OCI-LY7 (cell line): ENCODE data around the gene SPATA13. TPM values are rescaled to one million over a fixed set of nuclear protein-coding genes. Genes with fewer than 3 reads are reported as not detected.

Source experiments
- BruUV-seq: library from RNA; stranded (reverse); fragments of 400-500 nt; replicated peaks from 2 replicates; lab custom pipeline; 2021; lab: Mats Ljungman, UMichigan
- CTCF ChIA-PET: fragments of 300-600 bp; sonication (Branson Sonifier 250); formaldehyde crosslinking; loops from one replicate; lab custom pipeline; 2022; ENCODE audit warnings: antibody characterized with exemption; ENCODE audit not compliant: unreplicated experiment; lab: Charles Lee
- POLR2A ChIA-PET: fragments of 300-600 bp; sonication (Branson Sonifier 250); formaldehyde crosslinking; loops from one replicate; lab custom pipeline; 2022; ENCODE audit warnings: antibody characterized with exemption; lab: Charles Lee
- DNase-seq: peaks from one replicate; pipeline ENCODE4 v3.0.0-alpha.2; 2015; ENCODE audit warnings: low spot score
- H2AFZ ChIP-seq: fragments of 200-600 bp; sonication (generic), shearing (Covaris generic); 2 replicates; pipeline ENCODE4 v1.6.1; 2014; ENCODE audit warnings: mild to moderate bottlenecking, antibody characterized with exemption, low read length, moderate library complexity
- H3K27ac ChIP-seq: fragments of 200-600 bp; sonication (generic); 2 replicates; pipeline ENCODE4 v1.5.1; 2014; ENCODE audit warnings: mixed run types, low read depth, mild to moderate bottlenecking, moderate library complexity, low read length, inconsistent platforms; ENCODE audit not compliant: poor library complexity, severe bottlenecking
- H3K36me3 ChIP-seq: fragments of 200-600 bp; sonication (generic); 2 replicates; pipeline ENCODE4 v1.6.1; 2014; ENCODE audit warnings: mild to moderate bottlenecking, antibody characterized with exemption, low read length, moderate library complexity, mixed read lengths; ENCODE audit not compliant: insufficient read depth
- H3K4me1 ChIP-seq: fragments of 200-600 bp; sonication (generic); 2 replicates; pipeline ENCODE4 v1.5.1; 2014; ENCODE audit warnings: mild to moderate bottlenecking, low read length; ENCODE audit not compliant: insufficient read depth, poor library complexity, severe bottlenecking
- H3K4me2 ChIP-seq: fragments of 200-600 bp; sonication (generic); 2 replicates; pipeline ENCODE4 v1.6.1; 2014; ENCODE audit warnings: mild to moderate bottlenecking, low read length
- H3K4me3 ChIP-seq: fragments of 200-600 bp; sonication (generic); 2 replicates; pipeline ENCODE4 v1.5.1; 2014; ENCODE audit warnings: mild to moderate bottlenecking, low read depth, low read length; ENCODE audit not compliant: poor library complexity, severe bottlenecking
- H3K79me2 ChIP-seq: fragments of 200-600 bp; sonication (generic); 2 replicates; pipeline ENCODE4 v1.6.1; 2016; ENCODE audit warnings: low read depth, mild to moderate bottlenecking, low read length, moderate library complexity, mixed read lengths; ENCODE audit not compliant: insufficient read depth
- H3K9me2 ChIP-seq: fragments of 200-600 bp; sonication (generic); 2 replicates; pipeline ENCODE4 v1.6.1; 2016; ENCODE audit warnings: mild to moderate bottlenecking, low read length, mixed read lengths; ENCODE audit not compliant: insufficient read depth
- H3K9me3 ChIP-seq: fragments of 200-600 bp; sonication (generic); 2 replicates; pipeline ENCODE4 v1.6.1; 2014; ENCODE audit warnings: mild to moderate bottlenecking, mixed run types, low read length, mixed read lengths
- H4K20me1 ChIP-seq: fragments of 200-600 bp; sonication (generic); 2 replicates; pipeline ENCODE4 v1.6.1; 2014; ENCODE audit warnings: mild to moderate bottlenecking, antibody characterized with exemption, low read length, moderate library complexity, mixed read lengths; ENCODE audit not compliant: insufficient read depth
- EZH2phosphoT487 ChIP-seq: fragments of 200-600 bp; sonication (generic); IDR thresholded peaks from 2 replicates; pipeline ENCODE4 v1.6.1; 2018; ENCODE audit warnings: low read depth, borderline replicate concordance, mild to moderate bottlenecking, mixed run types, antibody characterized with exemption, low read length, moderate library complexity, mixed read lengths
- intact Hi-C: fragments of 100-400 bp; cut with micrococcal nuclease; formaldehyde crosslinking; loops from one replicate; pipeline ENCODE4 v1.10.0; 2022; ENCODE audit not compliant: unreplicated experiment
- total RNA-seq, 2 experiments: library from RNA; depleted of rRNA in 1 of 2; stranded (reverse); fragments of >200 nt in 1 of 2; shearing (Covaris generic) in 1 of 2; gene quantifications; 2 replicates each; pipeline ENCODE4 v1.2.3, GENCODE V29; 2014 to 2022
- TF ChIP-seq, protein P1 (sequence below): fragments of 200-600 bp; sonication (generic); conservative IDR thresholded peaks from 2 replicates; pipeline ENCODE4 v1.5.1; 2014; ENCODE audit warnings: mild to moderate bottlenecking, antibody characterized with exemption, low read length, moderate library complexity, mixed read lengths

SPATA13 gene
- total RNA-seq, 2 experiments from 2014 or later: 3.8 to 32.4 TPM

DNA sequence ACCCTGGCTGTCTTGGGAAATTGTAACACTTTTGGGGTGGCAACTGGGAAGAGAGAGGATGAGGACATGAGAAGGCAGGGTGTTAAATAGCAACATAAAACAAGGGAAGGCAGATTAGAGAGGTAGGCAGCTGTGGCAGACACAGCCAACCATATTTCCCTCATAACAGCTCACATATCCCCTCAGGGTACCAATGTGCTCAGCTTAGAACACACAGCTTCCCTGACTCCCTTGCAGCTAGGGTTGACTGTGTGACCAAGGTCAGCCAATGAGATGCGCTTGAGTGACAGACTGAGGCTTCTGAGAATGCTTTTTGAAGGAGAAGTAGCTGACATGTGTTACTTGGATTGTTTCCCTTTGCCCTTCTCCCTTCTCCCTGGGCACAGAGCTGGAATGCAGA, 28.8 kb upstream of the SPATA13 start:
- H3K9me2 ChIP-seq: no peaks in the 10 kb centered on the region
- H3K4me1 ChIP-seq: no peaks in the 10 kb centered on the region
- no peaks in the 10 kb centered on the region for H4K20me1 ChIP-seq
- no peak overlapping the region for H2AFZ ChIP-seq
- 0 out of 2 replicates have a peak, but pooled peaks cover 8% of the 10 kb centered on the region for H3K9me3 ChIP-seq
- no peak overlapping the region for H3K27ac ChIP-seq
- H3K4me3 ChIP-seq: no peak overlapping the region
- H3K4me2 ChIP-seq: no peak overlapping the region
- H3K36me3 ChIP-seq: no peaks in the 10 kb centered on the region
- no peak for TF ChIP-seq EZH2phosphoT487
- TF ChIP-seq, protein P1, sequence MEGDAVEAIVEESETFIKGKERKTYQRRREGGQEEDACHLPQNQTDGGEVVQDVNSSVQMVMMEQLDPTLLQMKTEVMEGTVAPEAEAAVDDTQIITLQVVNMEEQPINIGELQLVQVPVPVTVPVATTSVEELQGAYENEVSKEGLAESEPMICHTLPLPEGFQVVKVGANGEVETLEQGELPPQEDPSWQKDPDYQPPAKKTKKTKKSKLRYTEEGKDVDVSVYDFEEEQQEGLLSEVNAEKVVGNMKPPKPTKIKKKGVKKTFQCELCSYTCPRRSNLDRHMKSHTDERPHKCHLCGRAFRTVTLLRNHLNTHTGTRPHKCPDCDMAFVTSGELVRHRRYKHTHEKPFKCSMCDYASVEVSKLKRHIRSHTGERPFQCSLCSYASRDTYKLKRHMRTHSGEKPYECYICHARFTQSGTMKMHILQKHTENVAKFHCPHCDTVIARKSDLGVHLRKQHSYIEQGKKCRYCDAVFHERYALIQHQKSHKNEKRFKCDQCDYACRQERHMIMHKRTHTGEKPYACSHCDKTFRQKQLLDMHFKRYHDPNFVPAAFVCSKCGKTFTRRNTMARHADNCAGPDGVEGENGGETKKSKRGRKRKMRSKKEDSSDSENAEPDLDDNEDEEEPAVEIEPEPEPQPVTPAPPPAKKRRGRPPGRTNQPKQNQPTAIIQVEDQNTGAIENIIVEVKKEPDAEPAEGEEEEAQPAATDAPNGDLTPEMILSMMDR: no peak
- POLR2A ChIA-PET: no interaction called here
- intact Hi-C loops: no loop called here
- CTCF ChIA-PET: no interaction called here
- no peak for DNase-seq
- H3K79me2 ChIP-seq: no peaks in the 10 kb centered on the region
- BruUV-seq: no TSS peak

- H3K27ac ChIP-seq: no peak overlapping the region
- TF ChIP-seq, protein P1: no peak
- no peak for TF ChIP-seq EZH2phosphoT487
- CTCF ChIA-PET: interaction anchor here (0.6 kb wide), 1 partner anchor 557 kb away, joined by 3 read pairs; no protein-coding TSS in a partner anchor
These were observed 27.3 kb upstream of the SPATA13 start for GRCh38 chr13:24133021-24133795.

GRCh38 chr13:24134231-24134630, 26.3 kb upstream of the SPATA13 start:
- Histone ChIP-seq H3K9me2 (no peaks in the 10 kb centered on the region), H3K4me1 (no peaks in the 10 kb centered on the region), H2AFZ (no peak overlapping the region), H4K20me1 (no peaks in the 10 kb centered on the region), H3K79me2 (no peaks in the 10 kb centered on the region), H3K9me3 (0 out of 2 replicates have a peak, but pooled peaks cover 8% of the 10 kb centered on the region), H3K4me2 (no peak overlapping the region), H3K27ac (no peak overlapping the region), H3K36me3 (no peaks in the 10 kb centered on the region), H3K4me3 (no peak overlapping the region)
- no peak for DNase-seq
- TF ChIP-seq, protein P1: no peak
- no peak for TF ChIP-seq EZH2phosphoT487
- CTCF ChIA-PET: no interaction called here
- BruUV-seq: no TSS peak
- POLR2A ChIA-PET: interaction anchor here (1.7 kb wide), 1 partner anchor 13 kb away, joined by 5 read pairs; no protein-coding TSS in a partner anchor
- intact Hi-C loops: no loop called here

More at GRCh38 chr13:24133021-24133795, 27.3 kb upstream of the SPATA13 start:
- Histone ChIP-seq H3K9me2 (no peaks in the 10 kb centered on the region), H3K4me1 (no peaks in the 10 kb centered on the region), H3K36me3 (no peaks in the 10 kb centered on the region), H4K20me1 (no peaks in the 10 kb centered on the region), H3K9me3 (0 out of 2 replicates have a peak, but pooled peaks cover 8% of the 10 kb centered on the region), H3K4me3 (no peak overlapping the region), H3K79me2 (no peaks in the 10 kb centered on the region), H3K4me2 (no peak overlapping the region), H2AFZ (no peak overlapping the region)
- BruUV-seq: no TSS peak
- POLR2A ChIA-PET: no interaction called here
- DNase-seq: no peak
- intact Hi-C loops: no loop called here
